Smooth muscle cell of trachea (primary cell): ENCODE results near the gene PPP4R1. TPM values are rescaled to one million over a fixed set of nuclear protein-coding genes. Genes with fewer than 3 reads are reported as not detected.

Source experiments
- total RNA-seq: library from RNA; depleted of rRNA; stranded (reverse); fragments of >200 nt; gene quantifications from 2 replicates; pipeline ENCODE4 v1.2.1, GENCODE V29; 2014

The PPP4R1 gene, protein sequence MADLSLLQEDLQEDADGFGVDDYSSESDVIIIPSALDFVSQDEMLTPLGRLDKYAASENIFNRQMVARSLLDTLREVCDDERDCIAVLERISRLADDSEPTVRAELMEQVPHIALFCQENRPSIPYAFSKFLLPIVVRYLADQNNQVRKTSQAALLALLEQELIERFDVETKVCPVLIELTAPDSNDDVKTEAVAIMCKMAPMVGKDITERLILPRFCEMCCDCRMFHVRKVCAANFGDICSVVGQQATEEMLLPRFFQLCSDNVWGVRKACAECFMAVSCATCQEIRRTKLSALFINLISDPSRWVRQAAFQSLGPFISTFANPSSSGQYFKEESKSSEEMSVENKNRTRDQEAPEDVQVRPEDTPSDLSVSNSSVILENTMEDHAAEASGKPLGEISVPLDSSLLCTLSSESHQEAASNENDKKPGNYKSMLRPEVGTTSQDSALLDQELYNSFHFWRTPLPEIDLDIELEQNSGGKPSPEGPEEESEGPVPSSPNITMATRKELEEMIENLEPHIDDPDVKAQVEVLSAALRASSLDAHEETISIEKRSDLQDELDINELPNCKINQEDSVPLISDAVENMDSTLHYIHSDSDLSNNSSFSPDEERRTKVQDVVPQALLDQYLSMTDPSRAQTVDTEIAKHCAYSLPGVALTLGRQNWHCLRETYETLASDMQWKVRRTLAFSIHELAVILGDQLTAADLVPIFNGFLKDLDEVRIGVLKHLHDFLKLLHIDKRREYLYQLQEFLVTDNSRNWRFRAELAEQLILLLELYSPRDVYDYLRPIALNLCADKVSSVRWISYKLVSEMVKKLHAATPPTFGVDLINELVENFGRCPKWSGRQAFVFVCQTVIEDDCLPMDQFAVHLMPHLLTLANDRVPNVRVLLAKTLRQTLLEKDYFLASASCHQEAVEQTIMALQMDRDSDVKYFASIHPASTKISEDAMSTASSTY
- total RNA-seq = 95.4 and 134 TPM in 2 replicates

DNA sequence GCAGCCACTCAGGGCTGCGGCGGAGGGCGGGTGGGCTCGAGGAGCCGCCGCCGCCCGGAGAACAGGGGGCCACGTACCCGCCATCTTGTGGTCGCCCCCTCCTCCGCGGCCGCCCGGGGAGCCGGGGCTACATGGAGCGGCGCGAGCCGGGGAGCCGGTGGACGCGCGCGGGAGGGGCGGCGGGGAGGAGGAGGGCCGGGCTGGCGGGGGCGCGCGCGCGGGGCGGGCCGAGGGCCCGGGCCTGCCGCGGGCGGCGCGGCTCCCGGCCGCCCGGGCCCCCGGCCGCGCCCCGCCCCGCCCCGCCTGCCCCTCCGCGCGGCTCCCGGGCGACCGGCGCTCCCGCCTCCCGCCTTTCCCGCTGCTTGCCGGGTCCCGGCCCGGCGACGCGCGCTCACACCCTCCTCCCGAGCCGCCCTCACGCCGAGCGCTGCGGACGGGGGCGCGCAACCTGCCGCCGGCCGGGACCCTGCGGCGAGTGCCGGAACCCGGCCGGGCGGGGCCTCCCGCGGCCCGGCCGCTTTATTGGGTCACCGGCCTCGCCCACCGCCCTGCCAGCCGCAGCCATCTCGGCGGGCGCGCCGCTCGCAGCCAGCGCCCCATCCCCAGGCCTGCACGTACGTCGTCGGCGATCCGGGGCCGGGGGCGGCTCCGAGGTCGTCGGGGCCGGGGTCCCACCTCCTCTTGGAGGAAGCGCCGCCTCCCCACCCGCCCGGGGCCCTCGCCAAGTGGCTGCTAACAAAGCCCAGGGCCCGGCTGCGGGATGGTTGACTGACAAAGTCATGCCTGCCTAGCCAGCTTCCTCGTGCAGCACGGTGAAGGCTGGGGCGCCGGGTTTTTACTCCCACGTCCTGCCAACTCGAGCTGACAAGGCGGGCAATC is at the start of gene PPP4R1:
Gene PPP4R1 (minus strand): TSS at position 159 of the 879 bp plus-strand sequence. CDS start 75 bp downstream, at position 84.

Other genes with a start within 250 kb of the PPP4R1 start
- 88.9 and 94.4 TPM in 2 replicates for gene RALBP1, start 139.0 kb downstream of the PPP4R1 start, total RNA-seq
- 35.2 and 48.9 TPM in 2 replicates for gene RAB31, start 93.7 kb upstream of the PPP4R1 start, total RNA-seq